Epithelial cell of proximal tubule (primary cell): Measurements from ENCODE around the gene CYP21A2. TPM values are rescaled to one million over a fixed set of nuclear protein-coding genes. Genes with fewer than 3 reads are reported as not detected.

Source experiments
- DNase-seq: peaks from one replicate; pipeline ENCODE4 v3.0.0-alpha.2; 2011; ENCODE audit warnings: low read depth
- H3K4me3 ChIP-seq: 2 replicates; pipeline ENCODE4 v1.5.1; 2011; ENCODE audit warnings: low read depth, mild to moderate bottlenecking, low read length
- total RNA-seq: library from RNA; depleted of rRNA; stranded (reverse); fragments of >200 nt; gene quantifications from 2 replicates; pipeline ENCODE4 v1.2.3, GENCODE V29; 2015
- TF ChIP-seq, protein P1 (sequence below): conservative IDR thresholded peaks from 2 replicates; pipeline ENCODE4 v1.5.1; 2012; ENCODE audit warnings: low read depth, mild to moderate bottlenecking, low read length

Gene CYP21A2
- total RNA-seq, 1 donor from 2014 or later = not detected

- no peak for DNase-seq
- TF ChIP-seq, protein P1, sequence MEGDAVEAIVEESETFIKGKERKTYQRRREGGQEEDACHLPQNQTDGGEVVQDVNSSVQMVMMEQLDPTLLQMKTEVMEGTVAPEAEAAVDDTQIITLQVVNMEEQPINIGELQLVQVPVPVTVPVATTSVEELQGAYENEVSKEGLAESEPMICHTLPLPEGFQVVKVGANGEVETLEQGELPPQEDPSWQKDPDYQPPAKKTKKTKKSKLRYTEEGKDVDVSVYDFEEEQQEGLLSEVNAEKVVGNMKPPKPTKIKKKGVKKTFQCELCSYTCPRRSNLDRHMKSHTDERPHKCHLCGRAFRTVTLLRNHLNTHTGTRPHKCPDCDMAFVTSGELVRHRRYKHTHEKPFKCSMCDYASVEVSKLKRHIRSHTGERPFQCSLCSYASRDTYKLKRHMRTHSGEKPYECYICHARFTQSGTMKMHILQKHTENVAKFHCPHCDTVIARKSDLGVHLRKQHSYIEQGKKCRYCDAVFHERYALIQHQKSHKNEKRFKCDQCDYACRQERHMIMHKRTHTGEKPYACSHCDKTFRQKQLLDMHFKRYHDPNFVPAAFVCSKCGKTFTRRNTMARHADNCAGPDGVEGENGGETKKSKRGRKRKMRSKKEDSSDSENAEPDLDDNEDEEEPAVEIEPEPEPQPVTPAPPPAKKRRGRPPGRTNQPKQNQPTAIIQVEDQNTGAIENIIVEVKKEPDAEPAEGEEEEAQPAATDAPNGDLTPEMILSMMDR = no peak
- H3K4me3 ChIP-seq = no peak overlapping the region
These were observed 50.4 kb downstream of the CYP21A2 start for GRCh38 chr6:32088487-32089049.

DNA sequence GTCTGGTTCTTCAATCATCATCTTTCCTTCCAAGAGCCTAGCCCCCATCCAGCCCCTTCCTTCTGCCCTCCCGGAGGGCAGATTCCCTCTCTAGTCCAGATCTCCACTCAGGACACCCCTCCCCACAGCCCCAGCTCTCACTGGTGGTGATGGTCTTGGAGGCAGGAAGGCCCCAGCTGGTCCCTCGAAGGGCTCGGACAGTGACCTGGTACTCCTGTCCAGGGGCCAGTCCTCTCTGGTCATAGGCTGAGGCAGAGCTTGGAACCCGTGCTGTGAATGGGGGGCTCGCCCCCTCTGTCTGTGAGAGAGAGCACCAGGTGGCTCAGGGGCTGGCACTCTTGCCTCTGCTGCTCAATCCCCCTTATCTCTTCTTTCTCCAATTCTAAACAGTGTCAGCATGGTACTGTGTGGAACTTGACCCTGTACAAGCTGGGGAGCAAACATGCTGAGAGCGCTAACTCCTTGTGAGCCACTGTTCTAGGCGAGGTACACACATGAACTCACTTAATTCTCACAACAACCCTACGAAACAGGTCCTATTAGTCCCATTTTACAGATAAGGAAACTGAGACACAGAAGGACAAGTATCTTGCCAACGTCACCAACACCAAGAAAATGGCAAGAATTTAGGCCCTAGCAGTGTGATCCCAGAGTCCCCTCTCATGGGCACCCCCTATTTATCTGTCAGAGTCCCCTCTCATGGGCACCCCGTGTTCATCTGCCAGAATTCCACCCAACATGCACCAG lies 51.0 kb downstream of the CYP21A2 start:
- H3K4me3 ChIP-seq = no peak overlapping the region
- TF ChIP-seq, protein P1 = no peak
- DNase-seq = no peak

Other genes starting within 250 kb of the CYP21A2 start
- gene VARS1, start 242.7 kb upstream of the CYP21A2 start, total RNA-seq = 113 and 166 TPM in 2 replicates
- gene LSM2, start 231.4 kb upstream of the CYP21A2 start, total RNA-seq = 112 and 157 TPM in 2 replicates
- 0.29 and 0.35 TPM in 2 replicates for gene HSPA1L, start 223.1 kb upstream of the CYP21A2 start, total RNA-seq
- gene HSPA1A, start 222.9 kb upstream of the CYP21A2 start, total RNA-seq = 116 and 139 TPM in 2 replicates
- gene HSPA1B, start 210.7 kb upstream of the CYP21A2 start, total RNA-seq = 58.4 and 136 TPM in 2 replicates
- 65.2 and 68.6 TPM in 2 replicates for gene NEU1, start 175.6 kb upstream of the CYP21A2 start, total RNA-seq
- gene SLC44A4, start 159.4 kb upstream of the CYP21A2 start, total RNA-seq = 12.4 and 24.0 TPM in 2 replicates
- gene EHMT2, start 140.7 kb upstream of the CYP21A2 start, total RNA-seq = 44.0 and 54.6 TPM in 2 replicates
- 1.5 TPM in 2 replicates for gene ZBTB12, start 136.3 kb upstream of the CYP21A2 start, total RNA-seq
- gene C2, start 110.7 kb upstream of the CYP21A2 start, total RNA-seq = not detected in 2 replicates
- gene CFB, start 92.3 kb upstream of the CYP21A2 start, total RNA-seq = 0.81 and 2.2 TPM in 2 replicates
- gene NELFE, start 79.4 kb upstream of the CYP21A2 start, total RNA-seq = 113 and 132 TPM in 2 replicates
- gene SKIC2, start 79.2 kb upstream of the CYP21A2 start, total RNA-seq = 42.0 and 51.9 TPM in 2 replicates
- 20.0 and 20.9 TPM in 2 replicates for gene DXO, start 66.3 kb upstream of the CYP21A2 start, total RNA-seq
- gene C4A, start 56.4 kb upstream of the CYP21A2 start, total RNA-seq = 1.0 and 1.6 TPM in 2 replicates
- 1.1 and 1.2 TPM in 2 replicates for gene C4B, start 23.6 kb upstream of the CYP21A2 start, total RNA-seq
- 0.23 TPM in 1 of 2 replicates, not detected in the other for gene TNXB, start 70.9 kb downstream of the CYP21A2 start, total RNA-seq
- gene ATF6B, start 89.8 kb downstream of the CYP21A2 start, total RNA-seq = 21.3 and 23.2 TPM in 2 replicates
- 2.5 and 7.2 TPM in 2 replicates for gene FKBPL, start 91.9 kb downstream of the CYP21A2 start, total RNA-seq
- not detected in 2 replicates for gene PRRT1, start 113.5 kb downstream of the CYP21A2 start, total RNA-seq
- gene PPT2, start 115.7 kb downstream of the CYP21A2 start, total RNA-seq = 23.2 and 39.4 TPM in 2 replicates
- gene EGFL8, start 126.2 kb downstream of the CYP21A2 start, total RNA-seq = 3.1 and 6.5 TPM in 2 replicates
- 57.1 and 72.2 TPM in 2 replicates for gene AGPAT1, start 137.7 kb downstream of the CYP21A2 start, total RNA-seq
- 66.6 and 79.9 TPM in 2 replicates for gene RNF5, start 140.0 kb downstream of the CYP21A2 start, total RNA-seq
- gene AGER, start 145.8 kb downstream of the CYP21A2 start, total RNA-seq = 0.80 and 1.4 TPM in 2 replicates
- 38.3 and 44.5 TPM in 2 replicates for gene PBX2, start 151.8 kb downstream of the CYP21A2 start, total RNA-seq
- 15.7 and 17.8 TPM in 2 replicates for gene GPSM3, start 154.2 kb downstream of the CYP21A2 start, total RNA-seq
- 2.0 and 3.3 TPM in 2 replicates for gene NOTCH4, start 185.7 kb downstream of the CYP21A2 start, total RNA-seq